D721Med (cell line): ENCODE results near the gene SYK.
"Not testable (repeated sequence)": the region's sequence is repeated elsewhere in the genome, so short reads cannot be mapped to it uniquely, and the experiment has no call there.

Experiments
- DNase-seq: peaks from one replicate; pipeline ENCODE4 v3.0.0; 2011; ENCODE audit warnings: low spot score; ENCODE audit not compliant: insufficient read length
- FAIRE-seq: peaks from 2 replicates; lab custom pipeline; 2011; peaks lifted over from hg19 to GRCh38; lab: Jason Lieb, UNC
- CTCF ChIP-seq: IDR thresholded peaks from 2 replicates; pipeline ENCODE4 v1.5.1; 2012; ENCODE audit warnings: mild to moderate bottlenecking, control low read depth; ENCODE audit not compliant: insufficient read depth; ENCODE audit errors: missing control alignments

Gene SYK

GRCh38 chr9:90801241-90801972 is at the start of gene SYK:
TSS of gene SYK (plus strand) at chr9:90801819. CDS start at chr9:90843899, 42,080 bp downstream.
- TF ChIP-seq CTCF = no peak
- no peak for FAIRE-seq
- no peak for DNase-seq

GRCh38 chr9:90755514-90756371 is 45.9 kb upstream of the SYK start:
- TF ChIP-seq CTCF = peak; percentile 46
- not testable (repeated sequence) for FAIRE-seq, DNase-seq

- DNase-seq, FAIRE-seq: not testable (repeated sequence)
Measured at GRCh38 chr9:90760577-90760976, 41.0 kb upstream of the SYK start.

GRCh38 chr9:90766731-90767130 is 34.9 kb upstream of the SYK start:
- FAIRE-seq (no peak), DNase-seq (no peak)
- TF ChIP-seq CTCF = no peak

GRCh38 chr9:90767523-90768100 is 34.0 kb upstream of the SYK start:
- FAIRE-seq (no peak), DNase-seq (no peak)
- TF ChIP-seq CTCF = no peak

- FAIRE-seq (no peak), DNase-seq (no peak)
- no peak for TF ChIP-seq CTCF
Measured at GRCh38 chr9:90770182-90770738, 31.4 kb upstream of the SYK start.

- TF ChIP-seq CTCF = no peak
- DNase-seq (no peak), FAIRE-seq (no peak)
Measured at GRCh38 chr9:90770927-90771326, 30.7 kb upstream of the SYK start.
